Colonic mucosa (tissue), 4 donors: Measurements from ENCODE around the gene ZNF385C. TPM values are rescaled to one million over a fixed set of nuclear protein-coding genes. Genes with fewer than 3 reads are reported as not detected.

ENCODE experiments used
- DNase-seq: peaks from one replicate; pipeline ENCODE4 v3.0.0-alpha.2; 2020
- H3K27ac ChIP-seq: fragments of 200-600 bp; one replicate; pipeline ENCODE4 v1.8.0; 2021
- H3K27me3 ChIP-seq: fragments of 200-600 bp; one replicate; pipeline ENCODE4 v1.8.0; 2021
- H3K36me3 ChIP-seq: fragments of 200-600 bp; one replicate; pipeline ENCODE4 v1.8.0; 2021
- H3K4me1 ChIP-seq: fragments of 200-600 bp; one replicate; pipeline ENCODE4 v1.8.0; 2021; ENCODE audit warnings: mild to moderate bottlenecking
- H3K4me3 ChIP-seq: fragments of 200-600 bp; one replicate; pipeline ENCODE4 v1.8.0; 2021
- H3K9ac ChIP-seq, 2 donors: one replicate each; pipeline ENCODE4 v1.7.0; 2013; ENCODE audit warnings: control low read depth in 2 of 2, low read depth in 2 of 2, low read length in 2 of 2
- H3K9me3 ChIP-seq: fragments of 200-600 bp; one replicate; pipeline ENCODE4 v1.8.0; 2021
- CTCF ChIP-seq: fragments of 200-600 bp; IDR thresholded peaks from one replicate; pipeline ENCODE4 v1.8.0; 2022; ENCODE audit warnings: antibody characterized with exemption, mild to moderate bottlenecking
- intact Hi-C: fragments of 100-400 bp; cut with DNase I; formaldehyde crosslinking; loops from one replicate; pipeline ENCODE4 v1.14.1; 2022
- total RNA-seq, 2 donors: library from RNA; stranded (reverse); fragmentation: NEBNext Ultra II Directional in 1 of 2; extraction: Animal tissue kit (Norgen Biotek cat#: 25700) in 1 of 2; gene quantifications; one replicate each; pipeline ENCODE4 v1.2.1, GENCODE V29; 2021
- donor health status: healthy.
- donor health status: DM: no; HTN: no; CAD: no.
- donor health status: DM: no; HTN: no; CAD: no.

Gene ZNF385C
- total RNA-seq, 2 donors from 2014 or later: 0.20 to 0.32 TPM

GRCh38 chr17:42088736-42089135 is 9.5 kb downstream of the ZNF385C start:
- intact Hi-C loops: no loop called here
- Histone ChIP-seq H3K27ac (no peak overlapping the region), H3K9ac (no peak overlapping the region), H3K4me1 (no peaks in the 10 kb centered on the region), H3K27me3 (no peaks in the 10 kb centered on the region), H3K36me3 (no peaks in the 10 kb centered on the region), H3K9me3 (no peaks in the 10 kb centered on the region), H3K4me3 (no peak overlapping the region)
- no peak for DNase-seq
- no peak for TF ChIP-seq CTCF

GRCh38 chr17:42087736-42088705 is 10.3 kb downstream of the ZNF385C start:
- Histone ChIP-seq H3K36me3 (no peaks in the 10 kb centered on the region), H3K4me3 (no peak overlapping the region), H3K4me1 (no peaks in the 10 kb centered on the region), H3K9ac (no peak overlapping the region), H3K9me3 (no peaks in the 10 kb centered on the region), H3K27ac (no peak overlapping the region), H3K27me3 (no peaks in the 10 kb centered on the region)
- no peak for DNase-seq
- TF ChIP-seq CTCF: no peak
- intact Hi-C loops: no loop called here

- no peak for DNase-seq
- no peak for TF ChIP-seq CTCF
- no peak overlapping the region for H3K27ac ChIP-seq
Measured at GRCh38 chr17:42087042-42087701, 11.1 kb downstream of the ZNF385C start.

GRCh38 chr17:42081516-42082129 is 16.6 kb downstream of the ZNF385C start:
- Histone ChIP-seq H3K4me3 (no peak overlapping the region), H3K27me3 (no peaks in the 10 kb centered on the region), H3K36me3 (no peaks in the 10 kb centered on the region), H3K27ac (no peak overlapping the region), H3K4me1 (no peaks in the 10 kb centered on the region), H3K9ac (no peak overlapping the region), H3K9me3 (no peaks in the 10 kb centered on the region)
- intact Hi-C loops: no loop called here
- no peak for DNase-seq
- TF ChIP-seq CTCF: no peak

More at GRCh38 chr17:42087042-42087701, 11.1 kb downstream of the ZNF385C start:
- intact Hi-C loops: no loop called here
- Histone ChIP-seq H3K27me3 (no peaks in the 10 kb centered on the region), H3K36me3 (no peaks in the 10 kb centered on the region), H3K4me3 (no peak overlapping the region), H3K9me3 (no peaks in the 10 kb centered on the region), H3K4me1 (no peaks in the 10 kb centered on the region), H3K9ac (no peak overlapping the region)

GRCh38 chr17:42079541-42079940 is 18.7 kb downstream of the ZNF385C start:
- no peak overlapping the region for H3K27ac ChIP-seq
- no peak for DNase-seq
- H3K4me1 ChIP-seq: no peaks in the 10 kb centered on the region
- intact Hi-C loops: no loop called here
- TF ChIP-seq CTCF: no peak
- H3K9me3 ChIP-seq: no peaks in the 10 kb centered on the region
- no peak overlapping the region for H3K4me3 ChIP-seq
- H3K9ac ChIP-seq: no peak overlapping the region
- H3K27me3 ChIP-seq: no peaks in the 10 kb centered on the region
- no peaks in the 10 kb centered on the region for H3K36me3 ChIP-seq
